Stimulated activated CD8-positive, alpha-beta memory T cell treated with anti-CD3 and anti-CD28 coated beads, Interleukin-4, amount 100 ng/mL, for 4 hours (primary cell): Measurements from ENCODE around the gene RNU6-8.

Experiments
- DNase-seq, 2 donors: peaks; one replicate each; pipeline ENCODE4 v3.0.0-alpha.2; 2020; ENCODE audit warnings: low read depth in 2 of 2, low spot score in 1 of 2

The RNU6-8 gene

GRCh38 chr14:32205554-32205953 is 2.5 kb upstream of the RNU6-8 start:
- DNase-seq: no peak

GRCh38 chr14:32203928-32204357 is 874 bp upstream of the RNU6-8 start:
- no peak for DNase-seq

GRCh38 chr14:32202491-32202997 is 525 bp downstream of the RNU6-8 start:
- no peak for DNase-seq

GRCh38 chr14:32201816-32202490 is 1.1 kb downstream of the RNU6-8 start, which contains the start of gene RNU6-7:
Gene RNU6-7 (plus strand): TSS chr14:32202045.
- DNase-seq: peak in 1 of 2 donors; percentile 13

- peak; percentile 25 to 53 for DNase-seq
Measured at GRCh38 chr14:32201193-32201815, 1.8 kb downstream of the RNU6-8 start.

GRCh38 chr14:32200368-32201192 is 2.5 kb downstream of the RNU6-8 start:
- no peak for DNase-seq

- no peak for DNase-seq
Measured at GRCh38 chr14:32197919-32198318, 5.2 kb downstream of the RNU6-8 start.

GRCh38 chr14:32195636-32196035 is 7.4 kb downstream of the RNU6-8 start:
- no peak for DNase-seq

GRCh38 chr14:32193532-32193931 is 9.5 kb downstream of the RNU6-8 start:
- DNase-seq: no peak

GRCh38 chr14:32192712-32193373 is 10.2 kb downstream of the RNU6-8 start:
- DNase-seq: no peak

GRCh38 chr14:32190673-32191072 is 12.4 kb downstream of the RNU6-8 start:
- no peak for DNase-seq

- DNase-seq: no peak
Measured at GRCh38 chr14:32189811-32190210, 13.3 kb downstream of the RNU6-8 start.

- no peak for DNase-seq
Measured at GRCh38 chr14:32186248-32186647, 16.8 kb downstream of the RNU6-8 start.

- DNase-seq: no peak
Measured at GRCh38 chr14:32185097-32185496, 18.0 kb downstream of the RNU6-8 start.

- DNase-seq: no peak
Measured at GRCh38 chr14:32183151-32184058, 19.7 kb downstream of the RNU6-8 start.

- no peak for DNase-seq
Measured at GRCh38 chr14:32171469-32171868, 31.6 kb downstream of the RNU6-8 start.

GRCh38 chr14:32169191-32169590 is 33.9 kb downstream of the RNU6-8 start:
- no peak for DNase-seq

GRCh38 chr14:32167907-32168306 is 35.2 kb downstream of the RNU6-8 start:
- DNase-seq: no peak

GRCh38 chr14:32166924-32167323 is 36.1 kb downstream of the RNU6-8 start:
- no peak for DNase-seq

GRCh38 chr14:32166029-32166428 is 37.0 kb downstream of the RNU6-8 start:
- DNase-seq: no peak
